Lung (tissue), 12 donors: ENCODE results near the gene NHERF2. TPM values are rescaled to one million over a fixed set of nuclear protein-coding genes. Genes with fewer than 3 reads are reported as not detected.

ENCODE experiments used
- ATAC-seq: fragments of 200-7000 bp; cut with Tn5 transposase; one replicate; pipeline ENCODE4 v1.9.1; 2020; ENCODE audit warnings: moderate number of reproducible peaks; ENCODE audit not compliant: insufficient read depth, low FRiP score
- DNase-seq, 3 donors: peaks; one replicate each; pipeline ENCODE4 v3.0.0-alpha.2; 2013 to 2017
- H3K27ac ChIP-seq, 2 donors: one replicate each; pipeline ENCODE4 v1.5.1; 2013; ENCODE audit warnings: mild to moderate bottlenecking in 2 of 2, moderate library complexity in 2 of 2, control low read depth in 1 of 2, inconsistent platforms in 1 of 2, low read depth in 1 of 2, low read length in 1 of 2
- H3K27me3 ChIP-seq, 3 donors: one replicate each; pipeline ENCODE4 v1.5.1; 2013; ENCODE audit warnings: low read length in 2 of 3; ENCODE audit not compliant: control insufficient read depth in 3 of 3, insufficient read depth in 3 of 3
- H3K36me3 ChIP-seq, 4 donors: one replicate each; pipeline ENCODE4 v1.5.1; 2013; ENCODE audit warnings: low read length in 4 of 4, mild to moderate bottlenecking in 1 of 4, moderate library complexity in 1 of 4; ENCODE audit not compliant: control insufficient read depth in 4 of 4, insufficient read depth in 4 of 4
- H3K4me1 ChIP-seq, 5 donors: one replicate each; pipeline ENCODE4 v1.5.1; 2013; ENCODE audit warnings: low read length in 5 of 5, mild to moderate bottlenecking in 2 of 5, moderate library complexity in 1 of 5; ENCODE audit not compliant: control insufficient read depth in 5 of 5, insufficient read depth in 5 of 5
- H3K4me3 ChIP-seq: one replicate; pipeline ENCODE4 v1.5.1; 2013; ENCODE audit warnings: mild to moderate bottlenecking, control low read depth, moderate library complexity
- H3K9ac ChIP-seq, 2 donors: one replicate each; pipeline ENCODE4 v1.5.1; 2013; ENCODE audit warnings: low read length in 2 of 2, control low read depth in 1 of 2; ENCODE audit not compliant: insufficient read depth in 1 of 2
- H3K9me3 ChIP-seq, 4 donors: one replicate each; pipeline ENCODE4 v1.5.1; 2013; ENCODE audit warnings: low read length in 3 of 4, mild to moderate bottlenecking in 1 of 4, moderate library complexity in 1 of 4; ENCODE audit not compliant: control insufficient read depth in 4 of 4, insufficient read depth in 3 of 4
- CTCF ChIP-seq: IDR thresholded peaks from 2 replicates; pipeline ENCODE4 v1.5.1; 2012; ENCODE audit warnings: mild to moderate bottlenecking; ENCODE audit errors: control extremely low read depth, extremely low read depth
- WGBS, 2 donors: extraction: QIAGEN DNeasy Blood & Tissue Kit; methylation state at CpG; one replicate each; pipeline ENCODE4 v1.1.7; 2013; 5-methylcytosine and 5-hydroxymethylcytosine counted together
- polyA plus RNA-seq, 2 donors: library from polyadenylated mRNA; stranded (reverse); fragments of 200-250 nt; gene quantifications; one replicate each; pipeline ENCODE4 v1.2.1, GENCODE V29; 2013
- total RNA-seq, 2 donors: library from RNA; depleted of rRNA in 1 of 2; stranded (reverse); fragments of >200 nt in 1 of 2; gene quantifications; one replicate each; pipeline ENCODE4 v1.2.1, GENCODE V29; 2014 to 2021
- donor health status: control.
- donor health status: control.
- donor health status: Bipolar disorder and iron deficiency.
- donor health status: healthy.
- donor health status: DM: yes; HTN: yes; CAD: no.

NHERF2 gene
- total and polyA plus RNA-seq, 4 donors, result 142 to 468 (median 245) TPM

DNA sequence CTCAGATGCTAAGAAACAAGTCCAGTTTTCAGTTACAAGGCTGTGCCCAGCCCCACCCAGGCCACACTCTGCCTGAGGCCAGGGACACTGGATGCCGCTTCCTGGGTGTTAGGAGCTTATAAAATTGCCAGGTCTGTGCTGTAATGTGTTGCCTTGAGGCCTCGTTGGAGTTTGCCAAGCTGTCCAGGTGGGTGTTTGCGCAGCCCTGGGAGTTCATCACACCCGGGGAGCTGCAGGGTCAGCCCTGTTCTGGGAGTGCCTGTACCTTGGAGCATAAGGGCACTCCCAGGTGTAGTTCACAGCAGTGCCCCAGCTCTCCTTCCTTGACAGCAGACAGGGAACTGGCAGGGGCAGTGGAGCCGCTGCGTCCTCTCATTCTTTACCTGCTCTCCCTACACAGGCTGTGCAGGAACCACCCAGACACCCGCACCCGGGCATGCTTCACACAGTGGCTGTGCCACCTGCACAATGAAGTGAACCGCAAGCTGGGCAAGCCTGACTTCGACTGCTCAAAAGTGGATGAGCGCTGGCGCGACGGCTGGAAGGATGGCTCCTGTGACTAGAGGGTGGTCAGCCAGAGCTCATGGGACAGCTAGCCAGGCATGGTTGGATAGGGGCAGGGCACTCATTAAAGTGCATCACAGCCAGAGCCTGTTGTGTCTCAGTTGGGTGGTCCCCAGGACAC lies 41.1 kb upstream of the NHERF2 start:
- H3K4me1 ChIP-seq, result peaks cover 0 to 20% (median 7%) of the 10 kb centered on the region in 5 donors
- no peaks in the 10 kb centered on the region for H3K9me3 ChIP-seq
- H3K9ac ChIP-seq, result no peak overlapping the region
- ATAC-seq (no peak), DNase-seq (no peak)
- H3K27me3 ChIP-seq, result peaks cover 0 to 42% (median 41%) of the 10 kb centered on the region in 3 donors
- TF ChIP-seq CTCF, result no peak
- no peak overlapping the region for H3K27ac ChIP-seq
- no peak overlapping the region for H3K4me3 ChIP-seq
- 95% methylated on average over 14 of the region's 14 CpGs for WGBS, 2 donors
- peaks cover 0 to 15% (median 11%) of the 10 kb centered on the region in 4 donors for H3K36me3 ChIP-seq

- Histone ChIP-seq H3K27ac (no peak overlapping the region), H3K9me3 (no peaks in the 10 kb centered on the region), H3K9ac (no peak overlapping the region), H3K36me3 (peaks cover 0 to 15% (median 11%) of the 10 kb centered on the region in 4 donors), H3K27me3 (peaks cover 0 to 38% (median 35%) of the 10 kb centered on the region in 3 donors), H3K4me3 (no peak overlapping the region), H3K4me1 (peaks cover 3 to 24% (median 7%) of the 10 kb centered on the region in 5 donors)
- no peak for DNase-seq
- TF ChIP-seq CTCF, result no peak
- no peak for ATAC-seq
- WGBS, 2 donors, result 93 to 95% methylated on average over 10 of the region's 10 CpGs
Measured at GRCh38 chr16:1987198-1987597, 39.5 kb upstream of the NHERF2 start.

- no peak within 1 kb of the TSS for H3K4me3 ChIP-seq
- peaks cover 0 to 15% (median 11%) of the 10 kb centered on the region in 4 donors for H3K36me3 ChIP-seq
- DNase-seq (no peak), ATAC-seq (no peak)
- no peak for TF ChIP-seq CTCF
- H3K27me3 ChIP-seq, result peaks cover 0 to 30% (median 27%) of the 10 kb centered on the region in 3 donors
- no peak within 1 kb of the TSS for H3K27ac ChIP-seq
- peaks cover 3 to 19% (median 7%) of the 10 kb centered on the region in 5 donors for H3K4me1 ChIP-seq
- H3K9me3 ChIP-seq, result no peaks in the 10 kb centered on the region
- H3K9ac ChIP-seq, result no peak within 1 kb of the TSS
- WGBS, 2 donors, result 7 to 12% methylated on average over 33 to 67 of the region's 67 CpGs
Measured at GRCh38 chr16:1989209-1990100, 37.2 kb upstream of the NHERF2 start, which contains the start of gene SYNGR3. Gene SYNGR3 (plus strand): TSS chr16:1989970. CDS start chr16:1990103, 133 bp downstream.
